ENCODE measurements around the gene TEX52. TPM values are rescaled to one million over a fixed set of nuclear protein-coding genes. Genes with fewer than 3 reads are reported as not detected.

Gene TEX52
- total RNA-seq, 4 donors from 2014 or later, result not detected

DNA sequence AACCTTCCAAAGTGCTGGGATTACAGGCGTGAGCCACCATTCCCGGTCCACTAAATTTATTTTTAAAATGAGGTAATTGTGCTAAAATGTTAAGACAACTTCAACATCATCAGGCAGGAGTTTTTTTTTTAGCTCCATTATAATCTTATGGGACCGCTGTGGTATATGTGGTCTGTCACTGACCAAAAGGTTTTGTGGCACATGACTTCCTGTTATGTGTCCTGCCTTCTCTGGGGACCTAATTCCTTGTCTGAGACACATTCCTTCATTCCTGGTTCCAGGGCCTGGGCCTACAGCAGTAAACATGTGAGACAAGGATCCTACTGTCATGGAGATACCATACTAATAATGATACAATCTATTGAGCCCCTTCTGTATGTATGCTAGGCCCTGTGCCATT lies 4.9 kb downstream of the TEX52 start:
- no peaks in the 10 kb centered on the region for H3K27me3 ChIP-seq
- no peak for DNase-seq
- H3K27ac ChIP-seq, result no peak overlapping the region
- no peaks in the 10 kb centered on the region for H3K36me3 ChIP-seq
- H3K9me3 ChIP-seq, result no peaks in the 10 kb centered on the region
- intact Hi-C loops (cut with DNase I), result no loop called here
- H3K4me1 ChIP-seq, result peaks cover 12 to 30% of the 10 kb centered on the region in 2 donors
- no peak overlapping the region for H3K4me3 ChIP-seq (replicated peaks in 1 of 3)
- no peak for TF ChIP-seq POLR2A (IDR thresholded peaks at IDR 0.05)
- TF ChIP-seq, protein P1, sequence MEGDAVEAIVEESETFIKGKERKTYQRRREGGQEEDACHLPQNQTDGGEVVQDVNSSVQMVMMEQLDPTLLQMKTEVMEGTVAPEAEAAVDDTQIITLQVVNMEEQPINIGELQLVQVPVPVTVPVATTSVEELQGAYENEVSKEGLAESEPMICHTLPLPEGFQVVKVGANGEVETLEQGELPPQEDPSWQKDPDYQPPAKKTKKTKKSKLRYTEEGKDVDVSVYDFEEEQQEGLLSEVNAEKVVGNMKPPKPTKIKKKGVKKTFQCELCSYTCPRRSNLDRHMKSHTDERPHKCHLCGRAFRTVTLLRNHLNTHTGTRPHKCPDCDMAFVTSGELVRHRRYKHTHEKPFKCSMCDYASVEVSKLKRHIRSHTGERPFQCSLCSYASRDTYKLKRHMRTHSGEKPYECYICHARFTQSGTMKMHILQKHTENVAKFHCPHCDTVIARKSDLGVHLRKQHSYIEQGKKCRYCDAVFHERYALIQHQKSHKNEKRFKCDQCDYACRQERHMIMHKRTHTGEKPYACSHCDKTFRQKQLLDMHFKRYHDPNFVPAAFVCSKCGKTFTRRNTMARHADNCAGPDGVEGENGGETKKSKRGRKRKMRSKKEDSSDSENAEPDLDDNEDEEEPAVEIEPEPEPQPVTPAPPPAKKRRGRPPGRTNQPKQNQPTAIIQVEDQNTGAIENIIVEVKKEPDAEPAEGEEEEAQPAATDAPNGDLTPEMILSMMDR (IDR thresholded peaks at IDR 0.05), result no peak
- WGBS, 2 donors, result 91 to 95% methylated on average over 3 of the region's 3 CpGs

- WGBS, 2 donors, result 64 to 73% methylated on average over 6 of the region's 6 CpGs
- Histone ChIP-seq H3K27me3 (no peaks in the 10 kb centered on the region), H3K27ac (no peak overlapping the region), H3K9me3 (no peaks in the 10 kb centered on the region), H3K4me1 (peaks cover 18 to 36% of the 10 kb centered on the region in 2 donors), H3K36me3 (no peaks in the 10 kb centered on the region), H3K4me3 (replicated peaks in 1 of 3) (no peak overlapping the region)
- no peak for DNase-seq
- intact Hi-C loops (cut with DNase I), result no loop called here
- TF ChIP-seq, protein P1 (IDR thresholded peaks at IDR 0.05), result no peak
- TF ChIP-seq POLR2A (IDR thresholded peaks at IDR 0.05), result no peak
These were observed 11.6 kb downstream of the TEX52 start for GRCh38 chr12:2845280-2845679.

DNA sequence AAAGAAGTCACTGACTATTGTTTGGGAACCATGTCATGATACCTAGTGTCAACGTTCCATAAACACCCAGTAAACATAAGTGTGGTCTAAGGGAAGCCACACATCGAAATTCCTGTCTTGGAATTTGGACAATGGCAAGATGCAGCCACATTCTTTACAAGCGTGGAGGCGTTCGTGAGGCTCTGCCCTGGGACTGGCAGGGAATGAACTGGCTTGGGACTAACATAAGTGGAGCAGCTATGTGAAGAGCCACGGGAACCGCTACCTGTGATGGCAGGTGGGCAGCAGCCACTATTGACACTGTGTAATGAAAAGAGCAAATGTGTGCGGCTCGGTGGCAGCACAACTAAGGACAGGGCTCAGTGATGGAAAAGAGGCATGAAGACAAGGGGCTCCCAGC lies 12.1 kb downstream of the TEX52 start:
- WGBS, 2 donors, result 87 to 88% methylated on average over 9 of the region's 9 CpGs
- H3K27me3 ChIP-seq, result no peaks in the 10 kb centered on the region
- no peak for TF ChIP-seq POLR2A (IDR thresholded peaks at IDR 0.05)
- TF ChIP-seq, protein P1 (IDR thresholded peaks at IDR 0.05), result no peak
- H3K27ac ChIP-seq, result no peak overlapping the region
- H3K36me3 ChIP-seq, result no peaks in the 10 kb centered on the region
- H3K9me3 ChIP-seq, result no peaks in the 10 kb centered on the region
- no peak overlapping the region for H3K4me3 ChIP-seq (replicated peaks in 1 of 3)
- intact Hi-C loops (cut with DNase I), result no loop called here
- DNase-seq, result no peak
- peaks cover 13 to 31% of the 10 kb centered on the region in 2 donors for H3K4me1 ChIP-seq

GRCh38 chr12:2842948-2843347 lies 13.9 kb downstream of the TEX52 start:
- H3K9me3 ChIP-seq, result no peaks in the 10 kb centered on the region
- no peak overlapping the region for H3K27ac ChIP-seq
- TF ChIP-seq, protein P1 (IDR thresholded peaks at IDR 0.05), result no peak
- no peak for TF ChIP-seq POLR2A (IDR thresholded peaks at IDR 0.05)
- no peaks in the 10 kb centered on the region for H3K27me3 ChIP-seq
- 72 to 83% methylated on average over 5 of the region's 5 CpGs for WGBS, 2 donors
- H3K4me1 ChIP-seq, result peaks cover 6 to 14% of the 10 kb centered on the region in 2 donors
- no peak overlapping the region for H3K4me3 ChIP-seq (replicated peaks in 1 of 3)
- no peaks in the 10 kb centered on the region for H3K36me3 ChIP-seq
- DNase-seq, result no peak
- intact Hi-C loops (cut with DNase I), result no loop called here

GRCh38 chr12:2841056-2841650 lies 15.7 kb downstream of the TEX52 start:
- no peak for TF ChIP-seq POLR2A (IDR thresholded peaks at IDR 0.05)
- TF ChIP-seq, protein P1 (IDR thresholded peaks at IDR 0.05), result no peak
- H3K27ac ChIP-seq, result peak overlapping the region in 1 of 3 donors; percentile 23
- no peaks in the 10 kb centered on the region for H3K9me3 ChIP-seq
- DNase-seq, result peak; percentile 69 to 76
- H3K4me3 ChIP-seq (replicated peaks in 1 of 3), result no peak overlapping the region
- H3K4me1 ChIP-seq, result peaks cover 6 to 12% of the 10 kb centered on the region in 2 donors
- intact Hi-C loops (cut with DNase I), result no loop called here
- WGBS, 2 donors, result 36 to 39% methylated on average over 9 of the region's 9 CpGs
- no peaks in the 10 kb centered on the region for H3K36me3 ChIP-seq
- no peaks in the 10 kb centered on the region for H3K27me3 ChIP-seq

All from thyroid gland (tissue), 4 donors.